Pancreas (tissue), 10 donors: ENCODE data around the gene TENT5C. TPM values are rescaled to one million over a fixed set of nuclear protein-coding genes. Genes with fewer than 3 reads are reported as not detected.

ENCODE experiments used
- ATAC-seq, 4 donors: fragments of 200-7000 bp; cut with Tn5 transposase; one replicate each; pipeline versions ENCODE4 v1.8.0 to v1.9.1; 2020; ENCODE audit warnings: mild to moderate bottlenecking in 4 of 4, moderate library complexity in 4 of 4
- DNase-seq, 6 donors: peaks; one replicate each; pipeline ENCODE4 v3.0.0-alpha.2; 2020
- FAIRE-seq: peaks from 2 replicates; lab custom pipeline; 2012; peaks lifted over from hg19 to GRCh38; lab: Jason Lieb, UNC
- H3K27ac ChIP-seq, 4 donors: fragments of 200-600 bp; sonication (generic); 1 replicate in 3 of 4; 2 replicates in 1 of 4; pipeline versions ENCODE4 v1.5.0 to v1.8.0; 2020
- H3K27me3 ChIP-seq, 4 donors: fragments of 200-600 bp; one replicate each; pipeline ENCODE4 v1.8.0; 2021
- H3K36me3 ChIP-seq, 3 donors: fragments of 200-600 bp; sonication (generic) in 1 of 3; one replicate each; pipeline versions ENCODE4 v1.5.0 to v1.8.0; 2020 to 2021
- H3K4me1 ChIP-seq, 3 donors: fragments of 200-600 bp; one replicate each; pipeline ENCODE4 v1.8.0; 2021
- H3K4me3 ChIP-seq, 4 donors: fragments of 200-600 bp; sonication (generic) in 2 of 4; one replicate each; pipeline versions ENCODE4 v1.5.0 to v1.8.0; 2020 to 2021
- H3K9me3 ChIP-seq, 4 donors: fragments of 200-600 bp; one replicate each; pipeline ENCODE4 v1.8.0; 2021
- CTCF ChIP-seq, 4 donors: fragments of 200-600 bp; sonication (generic) in 3 of 4; IDR thresholded peaks; one replicate each; pipeline versions ENCODE4 v1.5.0 to v1.8.0; 2021; ENCODE audit warnings: antibody characterized with exemption in 4 of 4
- WGBS, 2 donors: extraction: QIAGEN DNeasy Blood & Tissue Kit; methylation state at CpG; one replicate each; pipeline ENCODE4 v1.1.7; 2013; 5-methylcytosine and 5-hydroxymethylcytosine counted together
- intact Hi-C, 3 donors: fragments of 100-400 bp; cut with DNase I; formaldehyde crosslinking; loops; one replicate each; pipeline versions ENCODE4 v1.11.1 to v1.14.2; 2022
- polyA plus RNA-seq, 2 donors: library from polyadenylated mRNA; stranded (reverse); fragments of 200-250 nt; gene quantifications; one replicate each; pipeline ENCODE4 v1.2.3, GENCODE V29; 2013
- total RNA-seq, 6 donors: library from RNA; stranded (reverse); fragmentation: NEBNext Ultra II Directional in 4 of 6; extraction: Animal tissue kit (Norgen Biotek cat#: 25700) in 4 of 6; gene quantifications; one replicate each; pipeline versions ENCODE4 v1.2.1 to v1.2.4, GENCODE V29; 2021 to 2023
- donor health status: healthy with polysubstance abuse.
- donor health status: DM: no; HTN: no; CAD: no; lungs with moderate emphysema.
- donor health status: DM: no; HTN: no; CAD: no.
- donor health status: control.
- donor health status: control.
- donor health status: Bipolar disorder and iron deficiency.
- donor health status: DM: yes; HTN: yes; CAD: no.
- donor health status: DM: no; HTN: no; CAD: no.
- donor health status: DM: no; HTN: no; CAD: no.
- donor health status: DM: yes; HTN: yes; CAD: no.

The TENT5C gene
- total and polyA plus RNA-seq, 8 donors = 6.7 to 68.1 (median 31.5) TPM

- FAIRE-seq = no peak
- peak overlapping the region in 2 of 4 donors; percentile 89 to 91 for H3K27ac ChIP-seq
- intact Hi-C loops = no loop called here
Observed at GRCh38 chr1:117608758-117609157, 2.9 kb downstream of the TENT5C start.

GRCh38 chr1:117609471-117609911, 3.6 kb downstream of the TENT5C start:
- TF ChIP-seq CTCF (IDR thresholded peaks at IDR 0.05) = no peak
- H3K27me3 ChIP-seq = no peaks in the 10 kb centered on the region
- H3K27ac ChIP-seq = peak overlapping the region in 3 of 4 donors; percentile 6 to 91 (median 89)
- FAIRE-seq = no peak
- 25 to 33% methylated on average over 12 of the region's 12 CpGs for WGBS, 2 donors
- no peaks in the 10 kb centered on the region for H3K36me3 ChIP-seq
- peaks cover 8 to 38% (median 22%) of the 10 kb centered on the region in 3 donors for H3K4me1 ChIP-seq
- peak overlapping the region; percentile 3 to 88 (median 81) for H3K4me3 ChIP-seq
- H3K9me3 ChIP-seq = no peaks in the 10 kb centered on the region
- intact Hi-C loops = no loop called here
- peak in 2 of 6 donors; percentile 29 to 47 for DNase-seq
- no peak for ATAC-seq

More at GRCh38 chr1:117608758-117609157, 2.9 kb downstream of the TENT5C start:
- peaks cover 1 to 32% (median 17%) of the 10 kb centered on the region in 3 donors for H3K4me1 ChIP-seq
- H3K36me3 ChIP-seq = no peaks in the 10 kb centered on the region
- 25 to 27% methylated on average over 1 of the region's 1 CpG for WGBS, 2 donors
- ATAC-seq (no peak), DNase-seq (no peak)
- TF ChIP-seq CTCF (IDR thresholded peaks at IDR 0.05) = no peak
- peak overlapping the region; percentile 3 to 88 (median 81) for H3K4me3 ChIP-seq
- H3K27me3 ChIP-seq = no peaks in the 10 kb centered on the region
- H3K9me3 ChIP-seq = no peaks in the 10 kb centered on the region

- Histone ChIP-seq H3K4me3 (peak overlapping the region in 3 of 4 donors; percentile 74 to 88 (median 88)), H3K9me3 (no peaks in the 10 kb centered on the region), H3K27ac (peak overlapping the region in 2 of 4 donors; percentile 89 to 91), H3K4me1 (peaks cover 8 to 39% (median 22%) of the 10 kb centered on the region in 3 donors), H3K27me3 (no peaks in the 10 kb centered on the region), H3K36me3 (no peaks in the 10 kb centered on the region)
- FAIRE-seq (no peak), ATAC-seq (no peak), DNase-seq (peak in 1 of 6 donors; percentile 2)
- TF ChIP-seq CTCF (IDR thresholded peaks at IDR 0.05) = no peak
- 37 to 41% methylated on average over 4 of the region's 4 CpGs for WGBS, 2 donors
- intact Hi-C loops = loop anchor here in 1 of 3 donors (10.0 kb wide), 1 partner anchor 145 kb away; no protein-coding TSS in a partner anchor
Observed at GRCh38 chr1:117610036-117610435, 4.2 kb downstream of the TENT5C start.

- FAIRE-seq (no peak), DNase-seq (peak in 2 of 6 donors; percentile 10 to 11), ATAC-seq (no peak)
- Histone ChIP-seq H3K9me3 (no peaks in the 10 kb centered on the region), H3K4me3 (peak overlapping the region in 1 of 4 donors; percentile 88), H3K27me3 (no peaks in the 10 kb centered on the region), H3K4me1 (peaks cover 8 to 50% (median 26%) of the 10 kb centered on the region in 3 donors), H3K36me3 (no peaks in the 10 kb centered on the region), H3K27ac (peak overlapping the region in 2 of 4 donors; percentile 89 to 91)
- intact Hi-C loops = loop anchor here in 1 of 3 donors (10.0 kb wide), 1 partner anchor 144 kb away; no protein-coding TSS in a partner anchor
- WGBS, 2 donors = 41 to 43% methylated on average over 5 of the region's 5 CpGs
- TF ChIP-seq CTCF (IDR thresholded peaks at IDR 0.05) = no peak
Observed at GRCh38 chr1:117611121-117611601, 5.3 kb downstream of the TENT5C start.
